GM21447 (cell line): Measurements from ENCODE around the gene ODAD2.

ENCODE experiments used
- ATAC-seq: cut with Tn5 transposase; IDR thresholded peaks from one replicate; pipeline ENCODE4 v1.9.1; 2021; ENCODE audit not compliant: unreplicated experiment

The ODAD2 gene

GRCh38 chr10:27779462-27780015, 219.3 kb downstream of the ODAD2 start:
- no peak for ATAC-seq

- ATAC-seq = no peak
Measured at GRCh38 chr10:27774831-27775230, 224.0 kb downstream of the ODAD2 start.

GRCh38 chr10:27771231-27771630, 227.6 kb downstream of the ODAD2 start:
- no peak for ATAC-seq

GRCh38 chr10:27770181-27770580, 228.7 kb downstream of the ODAD2 start:
- ATAC-seq = no peak
